ENCODE results near the gene FURIN.
"Not testable (repeated sequence)": the region's sequence is repeated elsewhere in the genome, so short reads cannot be mapped to it uniquely, and the experiment has no call there.

FURIN gene

DNA sequence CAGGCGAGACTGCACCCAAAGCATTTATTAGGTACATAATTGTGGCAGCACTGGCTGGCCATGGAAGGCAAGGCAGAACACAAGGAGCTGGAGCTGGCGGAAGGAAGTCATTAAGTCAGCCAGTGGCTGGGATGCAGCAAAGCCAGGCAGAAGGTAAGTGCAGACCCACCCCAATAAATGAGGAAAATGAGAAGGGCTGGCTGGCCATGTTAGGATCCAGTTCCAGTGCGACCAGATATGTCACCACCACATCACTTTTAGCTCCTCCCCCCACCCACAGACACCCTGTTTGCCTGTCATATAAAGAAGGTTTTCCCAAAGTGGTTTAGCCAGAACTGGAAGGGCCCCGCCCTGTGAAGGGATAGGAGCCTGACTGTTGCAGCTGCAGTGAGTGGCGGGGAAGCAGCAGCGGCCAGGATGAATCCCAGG, at the start of gene FURIN:
FURIN (plus strand) TSS at position 328 of the 429 bp plus-strand sequence. CDS start 7,153 bp downstream, outside the sequence.
- DNase-seq (ENCODE audit: low read depth in 2 of 3, low spot score in 1 of 3), result no peak

DNA sequence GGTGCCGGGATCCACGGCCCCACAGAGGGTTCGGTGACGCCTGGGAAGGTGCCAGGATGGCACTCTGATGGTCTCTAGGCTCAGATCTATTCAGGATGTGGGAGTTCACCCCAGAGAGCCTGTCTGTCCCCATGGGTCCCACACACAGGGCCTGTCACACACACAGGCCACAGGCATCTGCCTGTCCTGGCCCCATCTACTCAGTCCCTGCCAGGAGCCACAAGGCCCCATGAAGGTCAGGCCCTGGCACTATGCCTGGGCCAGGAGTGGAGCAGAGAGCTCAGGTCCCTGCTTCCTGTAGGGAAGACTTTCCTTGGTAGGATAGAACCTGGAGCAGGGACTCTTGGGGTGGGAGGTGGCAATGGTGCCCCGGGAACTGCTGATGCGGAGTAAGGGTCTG, 49.0 kb upstream of the FURIN start:
- DNase-seq (ENCODE audit: low read depth in 2 of 3, low spot score in 1 of 3), result no peak

DNA sequence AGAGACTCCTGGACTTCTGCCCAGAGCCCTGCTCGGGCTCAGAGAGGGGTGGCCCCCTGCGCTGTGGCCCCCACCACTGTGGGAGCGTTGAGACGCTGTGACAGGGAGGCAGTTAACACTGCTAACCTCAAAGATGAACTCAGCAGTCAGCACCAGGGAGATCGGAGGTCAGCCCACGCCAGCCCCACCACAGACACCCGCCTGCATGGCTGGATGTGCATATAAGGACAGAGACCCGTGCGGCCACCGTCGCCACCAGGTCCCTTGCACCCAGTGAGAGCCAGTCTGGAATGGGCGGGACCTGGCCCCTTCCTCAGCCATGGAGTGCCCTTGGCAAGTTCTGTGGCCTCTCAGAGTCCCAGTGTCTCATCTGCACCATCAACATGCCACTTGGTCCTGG, 48.5 kb upstream of the FURIN start:
- no peak for DNase-seq (ENCODE audit: low read depth in 2 of 3, low spot score in 1 of 3)

DNA sequence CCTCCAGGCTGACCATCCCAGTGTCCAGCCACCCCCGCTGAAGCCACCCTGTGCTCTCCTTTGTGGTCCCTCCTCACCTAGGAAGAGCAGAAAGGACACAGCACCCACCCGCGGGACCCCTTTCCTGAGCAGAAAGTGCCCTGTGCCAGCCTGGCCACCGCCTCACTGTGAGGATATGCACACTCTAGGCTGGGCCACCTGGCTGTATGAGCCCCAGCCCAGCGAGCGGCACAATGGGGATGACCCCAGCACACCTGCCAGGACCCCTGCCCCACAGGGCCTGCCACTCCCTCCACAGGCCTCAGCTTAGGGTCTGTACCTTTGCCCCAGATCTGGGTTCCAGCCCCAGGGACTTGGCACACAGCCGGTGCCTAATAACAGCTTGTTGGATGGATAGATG, 47.9 kb upstream of the FURIN start:
- no peak for DNase-seq (ENCODE audit: low read depth in 2 of 3, low spot score in 1 of 3)

DNA sequence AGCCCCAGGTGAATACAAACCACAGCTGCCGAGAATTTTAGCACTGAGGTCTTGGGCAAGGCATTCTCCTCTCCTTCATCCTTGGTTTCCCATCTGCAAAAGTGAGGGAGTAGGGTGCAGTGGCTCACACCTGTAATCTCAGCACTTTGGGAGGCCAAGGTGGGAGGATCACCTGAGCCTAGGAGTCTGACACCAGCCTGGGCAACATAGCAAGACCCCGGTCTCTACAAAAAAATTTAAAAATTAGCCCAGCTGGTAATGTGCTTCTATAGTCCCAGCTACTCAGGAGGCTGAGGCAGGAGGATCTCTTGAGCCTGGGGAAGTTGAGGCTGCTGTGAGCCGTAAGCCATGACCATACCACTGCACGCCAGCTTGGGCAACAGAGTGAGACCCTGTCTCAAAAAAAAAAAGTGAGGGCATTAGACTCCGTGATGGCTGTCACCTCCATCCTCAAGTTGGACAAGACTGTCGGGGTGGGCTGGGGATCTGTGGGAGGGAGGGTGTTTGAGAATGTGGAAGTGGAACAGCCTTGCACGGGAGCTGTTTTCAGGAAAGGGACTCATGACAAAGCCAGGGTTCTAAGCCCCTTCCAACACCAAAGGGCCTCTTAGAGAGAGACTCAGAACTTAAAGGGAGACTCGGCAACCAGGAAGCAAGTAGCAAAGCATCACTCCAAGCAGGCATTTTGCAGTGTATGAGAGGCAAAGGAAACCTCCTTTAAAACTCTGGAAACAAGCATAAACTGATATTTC, 46.0 kb upstream of the FURIN start:
- no peak for DNase-seq (ENCODE audit: low read depth in 2 of 3, low spot score in 1 of 3)

DNA sequence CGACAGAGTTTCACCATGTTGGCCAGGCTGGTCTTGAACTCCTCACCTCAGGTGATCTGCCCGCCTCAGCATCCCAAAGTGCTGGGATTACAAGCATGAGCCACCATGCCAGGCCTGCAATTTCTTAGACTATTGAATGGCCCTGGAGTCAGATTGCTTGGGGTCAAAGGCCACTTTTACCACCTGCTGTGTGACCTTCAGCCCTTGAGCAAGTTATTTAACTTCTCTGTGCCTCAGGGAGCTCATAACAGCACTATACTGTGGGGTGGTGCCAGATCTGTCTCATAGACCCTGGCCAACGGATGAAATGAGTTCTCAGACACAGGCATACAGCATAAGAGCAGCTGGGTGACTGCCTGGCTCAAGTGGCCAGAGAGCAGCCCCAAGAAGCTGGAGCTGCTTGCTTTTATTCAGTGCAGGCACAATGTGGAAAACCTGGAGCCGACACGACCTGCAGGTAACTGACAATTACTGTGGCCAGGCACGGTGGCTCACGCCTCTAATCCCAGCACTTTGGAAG, 44.9 kb upstream of the FURIN start:
- DNase-seq (ENCODE audit: low read depth in 2 of 3, low spot score in 1 of 3), result no peak

DNA sequence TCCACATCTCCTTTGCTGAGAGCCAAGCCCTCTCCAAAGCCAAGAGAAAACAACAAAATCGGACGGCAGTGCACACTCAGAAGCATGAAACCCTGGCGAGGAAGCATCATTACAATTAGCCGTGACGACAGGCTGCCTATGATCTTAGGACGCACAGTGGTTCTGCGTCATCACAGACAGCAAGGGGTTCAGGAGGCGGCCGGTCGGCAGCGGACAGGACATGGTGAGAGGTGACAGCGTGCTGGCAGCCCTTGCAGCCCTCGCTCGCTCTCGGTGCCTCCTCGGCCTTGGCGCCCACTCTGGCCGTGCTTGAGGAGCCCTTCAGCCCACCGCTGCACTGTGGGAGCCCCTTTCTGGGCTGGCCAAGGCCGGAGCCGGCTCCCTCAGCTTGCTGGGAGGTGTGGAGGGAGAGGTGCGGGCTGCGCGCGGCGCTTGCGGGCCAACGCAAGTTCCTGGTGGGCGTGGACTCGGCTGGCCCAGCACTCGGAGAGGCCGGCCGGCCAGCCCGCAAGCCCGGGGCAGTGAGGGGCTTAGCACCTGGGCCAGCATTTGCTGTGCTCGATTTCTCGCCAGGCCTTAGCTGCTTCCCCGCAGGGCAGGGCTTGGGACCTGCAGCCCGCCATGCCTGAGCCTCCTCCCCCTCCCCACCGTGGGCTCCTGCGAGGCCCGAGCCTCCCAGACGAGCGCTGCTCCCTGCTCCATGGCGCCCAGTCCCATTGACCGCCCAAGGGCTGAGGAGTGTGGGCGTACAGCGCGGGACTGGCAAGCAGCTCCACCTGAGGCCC, 43.1 kb upstream of the FURIN start:
- DNase-seq (ENCODE audit: low read depth in 2 of 3, low spot score in 1 of 3), result not testable (repeated sequence)

DNA sequence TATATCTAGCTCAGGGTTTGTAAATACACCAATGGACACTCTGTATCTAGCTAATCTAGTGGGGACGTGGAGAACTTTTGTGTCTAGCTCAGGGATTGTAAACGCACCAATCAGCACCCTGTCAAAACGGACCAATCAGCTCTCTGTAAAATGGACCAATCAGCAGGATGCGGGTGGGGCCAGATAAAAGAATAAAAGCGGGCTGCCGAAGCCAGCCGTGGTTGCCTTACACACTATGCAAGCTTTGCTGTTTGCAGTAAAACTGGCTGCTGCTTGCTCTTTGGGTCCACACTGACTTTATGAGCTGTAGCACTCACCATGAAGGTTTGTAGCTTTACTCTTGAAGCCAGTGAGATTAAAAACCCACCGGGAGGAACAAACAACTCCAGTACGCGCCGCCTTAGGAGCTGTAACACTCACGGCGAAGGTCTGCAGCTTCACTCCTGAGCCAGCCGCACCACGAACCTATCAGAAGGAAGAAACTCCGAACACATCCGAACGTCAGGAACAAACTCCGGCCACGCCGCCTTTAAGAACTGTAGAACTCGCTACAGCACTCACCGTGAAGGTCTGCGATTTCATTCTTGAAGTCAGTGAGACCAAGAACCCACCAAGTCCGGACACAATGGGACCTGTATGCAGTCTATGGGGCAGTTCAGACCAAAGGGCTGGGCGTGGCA, 42.0 kb upstream of the FURIN start:
- DNase-seq (ENCODE audit: low read depth in 2 of 3, low spot score in 1 of 3), result not testable (repeated sequence)

DNA sequence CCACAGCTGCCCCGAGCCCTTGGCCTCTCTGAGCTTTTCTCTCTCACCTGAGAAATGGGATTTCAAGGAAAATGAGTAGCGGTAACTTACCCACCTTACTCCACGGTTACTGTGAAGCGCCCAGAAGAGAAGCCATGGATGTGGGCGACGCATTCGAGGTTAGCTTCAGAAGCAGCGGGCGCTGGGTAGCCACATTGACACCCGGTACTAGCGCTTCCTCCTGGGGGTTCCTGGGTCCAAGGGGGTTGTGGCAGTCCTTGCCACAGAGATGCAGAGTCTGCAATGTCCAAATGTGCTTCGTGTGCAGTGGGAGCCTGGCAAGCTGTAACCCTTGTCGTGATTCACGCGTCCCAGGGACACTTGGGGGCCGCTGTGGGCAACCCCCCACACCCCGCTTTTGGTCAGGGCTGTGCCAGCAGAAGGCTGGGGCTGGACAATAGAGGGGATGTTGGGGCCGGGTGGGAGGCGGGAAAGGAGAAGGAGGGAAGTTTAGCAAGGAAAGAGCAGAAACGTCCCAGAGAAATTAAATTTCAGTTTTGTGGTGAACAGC, 41.4 kb upstream of the FURIN start:
- DNase-seq (ENCODE audit: low read depth in 2 of 3, low spot score in 1 of 3), result no peak

DNA sequence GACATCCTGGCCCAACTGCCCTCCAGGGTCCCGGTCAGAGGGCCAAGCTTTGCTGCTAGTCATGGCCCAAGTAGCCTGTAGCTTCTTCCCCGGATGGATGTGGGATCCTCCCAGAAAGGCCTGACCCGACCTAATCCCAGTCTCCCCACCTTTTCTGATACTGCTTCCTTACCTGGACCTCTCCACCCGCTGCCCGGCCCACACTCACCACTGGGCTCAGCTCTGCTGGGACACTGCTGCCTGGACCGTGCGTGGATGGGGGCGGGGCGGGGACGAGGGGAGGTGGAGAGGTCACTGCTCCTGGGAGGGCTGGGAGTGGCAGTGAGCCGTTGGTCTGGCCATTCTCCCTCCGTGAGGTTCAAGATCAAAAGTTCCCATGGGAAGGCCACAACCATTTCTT, 40.3 kb upstream of the FURIN start:
- no peak for DNase-seq (ENCODE audit: low read depth in 2 of 3, low spot score in 1 of 3)

DNA sequence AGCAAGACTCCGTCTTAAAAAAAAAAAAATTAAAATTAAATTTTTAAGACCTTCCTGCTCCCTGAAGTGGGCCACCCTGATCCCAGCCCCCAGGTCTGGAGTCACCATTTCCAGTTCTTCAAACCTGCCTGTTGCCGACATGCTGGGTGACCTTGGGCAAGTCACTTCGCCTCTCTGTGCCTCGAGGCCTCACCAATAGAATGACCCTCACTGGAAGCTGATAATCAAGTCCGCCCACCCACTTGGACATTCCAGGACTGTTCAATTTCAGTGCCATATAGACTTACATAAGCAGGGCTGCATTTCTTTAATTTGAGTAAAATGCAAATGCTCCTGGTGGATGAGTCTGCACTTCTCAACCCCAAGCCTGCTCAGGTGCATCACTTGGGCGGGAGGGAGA, 39.3 kb upstream of the FURIN start:
- no peak for DNase-seq (ENCODE audit: low read depth in 2 of 3, low spot score in 1 of 3)

DNA sequence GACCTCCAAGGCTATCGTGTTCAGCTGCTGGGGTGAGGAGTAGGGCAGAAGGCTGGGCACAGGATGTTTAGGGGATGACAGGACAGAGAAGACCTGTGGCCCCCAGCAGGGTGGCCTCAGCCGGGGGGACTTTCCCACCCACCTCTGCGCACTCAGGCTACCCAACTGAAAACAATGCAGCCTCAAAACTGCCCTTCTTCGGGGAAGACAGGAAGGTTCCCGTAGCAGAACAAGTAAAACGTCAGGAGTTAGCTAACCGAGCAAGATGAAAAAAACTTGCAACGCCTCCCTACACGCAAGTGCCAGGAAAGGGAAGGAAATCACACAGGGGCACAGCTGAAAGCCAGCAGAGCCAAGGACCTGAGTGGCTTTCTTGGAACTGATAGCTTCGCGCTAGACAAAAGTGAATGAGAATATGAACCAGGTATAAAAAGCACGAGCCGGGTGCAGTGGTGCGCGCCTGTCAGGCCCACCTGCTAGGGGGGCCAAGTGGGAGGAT, 38.4 kb upstream of the FURIN start:
- DNase-seq (ENCODE audit: low read depth in 2 of 3, low spot score in 1 of 3), result peak; percentile 65 to 81 (median 72)

DNA sequence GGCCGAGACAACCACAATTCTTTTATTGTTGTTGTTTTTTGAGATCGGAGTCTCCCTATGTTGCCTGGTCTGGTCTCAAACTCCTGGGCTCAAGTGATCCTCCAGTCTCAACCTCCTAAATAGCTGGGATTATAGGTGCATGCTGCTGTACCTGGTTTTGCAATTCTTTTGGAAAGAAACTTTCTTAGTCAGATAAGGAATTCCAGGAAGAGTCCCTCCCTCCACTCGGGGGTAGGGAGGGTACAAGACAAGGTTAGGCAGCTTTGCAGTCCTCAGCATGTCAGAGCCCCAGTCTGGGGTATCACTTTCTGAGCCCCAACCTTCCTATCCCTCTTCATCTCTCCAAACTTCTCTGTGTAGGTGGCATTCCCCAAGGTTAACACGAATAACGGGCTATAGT, 33.8 kb upstream of the FURIN start:
- no peak for DNase-seq (ENCODE audit: low read depth in 2 of 3, low spot score in 1 of 3)

DNA sequence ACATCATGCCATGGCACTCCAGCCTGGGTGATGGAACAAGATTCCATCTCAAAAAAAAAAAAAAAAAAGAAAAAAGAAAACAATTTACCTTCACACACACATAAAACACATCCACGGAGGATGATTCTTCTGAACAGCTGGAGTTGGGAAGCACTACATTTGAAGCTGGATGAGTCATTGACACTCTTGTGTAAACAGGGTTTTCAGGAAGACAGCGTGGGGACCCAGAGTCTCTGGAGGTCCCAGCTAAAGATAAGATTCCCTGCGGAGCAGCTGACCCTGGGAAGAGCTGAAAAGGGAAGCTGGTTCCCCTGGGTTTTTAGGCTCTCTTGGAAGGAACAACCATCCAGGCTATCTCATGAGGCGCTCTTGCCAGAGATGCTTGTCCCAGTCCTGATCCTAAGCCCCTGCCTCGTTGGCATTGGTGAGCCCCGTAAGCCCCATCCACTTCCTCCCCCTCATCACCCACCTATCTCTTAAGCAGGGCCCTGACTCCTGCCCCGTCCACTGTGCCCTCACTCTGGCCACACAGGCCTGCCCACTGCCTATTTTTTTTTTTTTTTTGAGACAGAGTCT, 32.0 kb upstream of the FURIN start:
- no peak for DNase-seq (ENCODE audit: low read depth in 2 of 3, low spot score in 1 of 3)

DNA sequence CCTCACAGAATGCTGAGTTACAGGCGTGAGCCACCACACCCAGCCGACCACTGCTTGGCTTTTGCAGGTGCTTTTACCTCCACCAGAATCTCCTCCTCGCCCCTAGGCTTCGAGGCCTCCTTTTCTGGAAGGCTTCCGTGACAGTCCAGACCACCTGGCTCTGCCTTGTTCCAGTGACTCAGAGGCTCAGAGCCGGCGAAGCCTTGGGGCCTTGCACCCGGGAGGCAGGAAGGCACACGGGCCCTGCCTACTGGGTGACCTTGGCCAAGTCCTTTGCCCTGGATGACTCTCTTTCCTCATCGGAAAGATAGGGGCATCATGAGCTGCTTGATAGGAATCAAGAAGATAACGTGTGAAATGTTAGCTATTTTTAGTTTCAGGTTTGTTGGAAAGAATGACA, 31.3 kb upstream of the FURIN start:
- peak in 1 of 3 donors; percentile 72 for DNase-seq (ENCODE audit: low read depth in 2 of 3, low spot score in 1 of 3)

DNA sequence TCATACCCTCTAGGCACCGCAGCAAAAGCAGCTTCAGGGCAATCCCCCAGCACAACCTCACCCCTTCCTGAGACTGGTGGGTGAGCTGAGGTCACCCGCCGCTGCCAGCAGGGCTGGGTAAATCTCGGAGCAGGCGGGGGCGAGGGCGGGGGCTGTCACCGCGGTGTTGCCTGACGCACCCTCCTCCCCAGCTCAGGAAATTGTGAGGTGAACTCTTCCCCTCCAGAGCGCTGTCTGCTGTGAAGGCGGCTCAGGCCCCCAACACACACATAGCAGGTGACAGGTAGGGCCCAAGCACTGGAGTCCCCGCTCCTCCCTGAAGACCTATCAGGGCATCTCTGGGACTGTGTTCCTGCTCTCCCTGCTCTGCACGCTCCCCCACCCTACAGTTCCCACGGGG, 30.2 kb upstream of the FURIN start:
- peak; percentile 85 to 90 (median 86) for DNase-seq (ENCODE audit: low read depth in 2 of 3, low spot score in 1 of 3)

DNA sequence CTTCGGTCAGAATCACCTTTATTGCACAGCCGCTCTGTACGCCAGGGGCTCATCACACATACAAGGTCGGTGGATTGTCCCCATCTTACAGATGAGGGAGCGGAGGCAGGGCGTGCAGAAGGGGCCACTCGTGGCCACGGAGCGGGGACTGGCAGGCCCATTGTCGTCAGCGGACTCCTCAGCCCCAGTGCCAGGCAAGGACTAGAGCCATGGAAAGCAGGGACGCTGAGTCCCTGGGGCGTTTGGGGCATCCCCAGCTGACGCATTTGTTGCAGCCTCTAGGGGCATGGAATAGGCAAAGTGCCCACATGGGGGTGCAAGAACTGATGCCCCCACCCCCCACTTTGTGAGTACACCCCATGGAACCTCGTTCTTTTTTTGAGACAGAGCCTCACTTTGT, 29.8 kb upstream of the FURIN start:
- DNase-seq (ENCODE audit: low read depth in 2 of 3, low spot score in 1 of 3), result no peak

DNA sequence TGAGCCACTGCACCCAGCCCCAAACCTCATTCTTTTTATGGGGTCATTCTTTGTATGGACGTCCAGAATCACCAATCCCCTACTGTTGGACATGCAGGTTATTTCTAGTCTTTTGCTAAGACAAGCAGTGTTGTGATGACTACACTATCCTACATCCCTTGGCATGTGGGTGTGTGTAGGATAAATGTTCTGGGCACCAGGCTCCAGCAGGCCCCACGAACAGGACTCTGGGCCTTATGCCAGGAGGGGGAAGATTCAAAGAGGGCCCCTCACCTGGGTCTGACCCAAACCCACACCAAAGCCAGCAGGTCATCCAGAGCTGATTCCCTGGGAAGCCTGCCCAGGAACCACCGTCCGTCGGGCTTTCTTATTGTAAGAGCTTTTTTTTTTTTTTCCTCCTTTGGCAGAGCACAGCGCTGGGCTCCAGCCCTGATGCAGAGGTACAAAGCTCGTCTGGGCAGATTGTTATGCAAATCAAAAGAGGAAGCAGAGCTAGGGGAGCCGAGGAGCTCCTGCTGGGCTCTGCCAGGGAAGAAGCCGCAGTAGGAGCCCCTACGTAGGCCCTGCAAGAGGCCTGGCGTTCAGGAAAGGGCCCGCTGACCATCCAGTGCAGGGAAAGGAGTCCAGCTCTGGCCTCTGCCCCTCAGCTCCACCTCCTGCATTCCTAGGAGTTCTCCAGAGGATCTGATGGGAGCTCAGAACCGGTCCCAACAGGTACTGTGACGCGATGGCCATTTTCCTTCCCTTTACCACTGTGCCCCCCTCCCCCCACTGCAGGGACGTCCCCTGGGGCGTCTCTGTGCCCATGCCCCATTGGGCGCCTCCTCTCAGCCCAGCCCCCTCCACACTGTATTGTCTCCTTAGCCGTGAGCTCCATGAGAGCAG, 29.0 kb upstream of the FURIN start:
- DNase-seq (ENCODE audit: low read depth in 2 of 3, low spot score in 1 of 3), result peak in 1 of 3 donors; percentile 56

DNA sequence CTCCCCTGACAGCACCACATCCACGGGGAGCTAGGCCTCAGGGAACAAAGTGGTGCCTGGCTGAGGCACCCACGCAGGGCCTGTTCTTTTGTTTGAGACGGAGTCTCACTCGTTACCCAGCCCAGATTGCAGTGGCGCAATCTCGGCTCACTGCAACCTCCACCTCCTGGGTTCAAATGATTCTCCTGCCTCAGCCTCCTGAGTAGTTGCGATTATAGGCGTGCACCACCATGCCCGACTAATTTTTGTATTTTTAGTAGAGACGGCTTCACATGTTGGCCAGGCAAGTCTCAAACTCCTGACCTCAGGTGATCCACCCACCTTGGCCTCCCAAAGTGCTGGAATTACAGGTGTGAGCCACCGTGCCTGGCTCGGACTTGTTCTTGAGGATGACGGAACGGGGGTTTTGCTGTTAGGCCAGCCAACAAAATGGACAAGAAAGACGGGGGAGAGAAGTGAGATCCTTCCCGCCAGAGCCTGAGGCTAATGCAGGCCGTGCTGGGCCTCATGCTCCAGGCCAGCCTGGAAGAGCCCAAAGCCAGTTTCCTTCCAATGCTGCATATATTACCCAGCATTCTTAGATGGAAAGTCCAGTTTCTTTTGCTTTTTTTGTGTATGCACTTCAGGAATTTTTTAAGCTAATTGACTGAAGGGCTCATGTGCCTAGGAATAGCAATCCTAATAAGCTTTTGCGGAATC, 28.1 kb upstream of the FURIN start:
- no peak for DNase-seq (ENCODE audit: low read depth in 2 of 3, low spot score in 1 of 3)

All from stimulated activated CD4-positive, alpha-beta T cell treated with anti-CD3 and anti-CD28 coated beads, Interleukin-12 subunit alpha, Interleukin-12 subunit beta, amount 100 ng/mL, for 48 hours (primary cell).